D721Med (cell line): Measurements from ENCODE around the gene ISCA1.
"Not testable (repeated sequence)": the region's sequence is repeated elsewhere in the genome, so short reads cannot be mapped to it uniquely, and the experiment has no call there.

ENCODE experiments used
- DNase-seq: peaks from one replicate; pipeline ENCODE4 v3.0.0; 2011; ENCODE audit warnings: low spot score; ENCODE audit not compliant: insufficient read length
- FAIRE-seq: peaks from 2 replicates; lab custom pipeline; 2011; peaks lifted over from hg19 to GRCh38; lab: Jason Lieb, UNC
- CTCF ChIP-seq: IDR thresholded peaks from 2 replicates; pipeline ENCODE4 v1.5.1; 2012; ENCODE audit warnings: mild to moderate bottlenecking, control low read depth; ENCODE audit not compliant: insufficient read depth; ENCODE audit errors: missing control alignments

The ISCA1 gene

GRCh38 chr9:86303316-86303975, 21.1 kb upstream of the ISCA1 start:
- TF ChIP-seq CTCF = no peak
- FAIRE-seq (no peak), DNase-seq (no peak)

DNA sequence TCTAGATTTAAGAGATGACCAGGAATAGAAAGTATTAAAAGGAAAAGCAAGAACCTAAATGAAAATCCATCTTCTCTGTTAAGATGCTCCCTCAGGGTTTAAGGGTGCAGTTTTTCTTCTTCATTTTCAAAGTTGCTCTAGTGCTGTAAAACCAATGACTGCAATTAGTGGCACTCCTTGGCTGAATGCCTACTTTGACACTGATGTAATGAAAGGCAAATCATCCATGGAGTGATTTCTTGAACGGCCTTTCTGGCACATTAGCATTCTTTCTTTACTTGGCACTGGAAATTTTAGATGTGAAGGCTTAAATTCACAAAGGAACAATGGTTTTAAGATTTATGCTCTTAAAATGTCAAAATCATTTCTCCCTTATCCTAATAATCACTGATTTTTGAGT, 19.3 kb upstream of the ISCA1 start:
- no peak for TF ChIP-seq CTCF
- FAIRE-seq (no peak), DNase-seq (no peak)

GRCh38 chr9:86300701-86301100, 18.4 kb upstream of the ISCA1 start:
- DNase-seq (no peak), FAIRE-seq (no peak)
- TF ChIP-seq CTCF = no peak

GRCh38 chr9:86298873-86299272, 16.5 kb upstream of the ISCA1 start:
- DNase-seq = no peak
- no peak for TF ChIP-seq CTCF
- no peak for FAIRE-seq

- not testable (repeated sequence) for DNase-seq, FAIRE-seq
Observed at GRCh38 chr9:86290341-86290740, 8.0 kb upstream of the ISCA1 start.

- DNase-seq = no peak
- FAIRE-seq = no peak
- no peak for TF ChIP-seq CTCF
Observed at GRCh38 chr9:86288499-86289198, 6.3 kb upstream of the ISCA1 start.

DNA sequence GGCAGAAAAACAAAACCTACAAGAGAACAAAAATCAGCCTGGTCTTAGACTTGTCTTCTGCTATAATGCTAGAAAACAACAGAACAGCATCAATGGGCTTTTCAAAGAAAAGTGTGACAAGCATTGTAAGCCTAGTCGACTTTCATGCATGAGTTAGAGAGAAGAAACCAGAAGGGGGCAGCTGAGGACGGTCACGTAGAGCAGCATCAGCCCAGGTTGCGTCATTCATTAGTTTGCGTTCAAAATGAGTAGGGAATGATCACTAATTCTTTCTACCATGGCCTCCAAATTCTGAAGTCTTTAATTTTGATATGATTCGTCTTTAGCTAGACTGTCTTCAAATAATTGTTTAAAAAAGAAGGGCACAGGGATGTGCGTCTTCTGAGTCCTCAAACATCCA, 4.7 kb upstream of the ISCA1 start:
- TF ChIP-seq CTCF = peak; percentile 19
- no peak for DNase-seq
- FAIRE-seq = no peak
